AG10803 (cell line): ENCODE results near the gene C4BPA.
A peak's percentile ranks its signal among the peaks of the same experiment; 100 is the strongest.

Experiments
- DNase-seq: peaks from one replicate; pipeline ENCODE4 v3.0.0; 2010; ENCODE audit warnings: low read depth
- H3K4me3 ChIP-seq: 2 replicates; pipeline ENCODE4 v1.5.1; 2011; ENCODE audit warnings: mild to moderate bottlenecking, low read length, control low read depth
- CTCF ChIP-seq: conservative IDR thresholded peaks from 2 replicates; pipeline ENCODE4 v1.5.1; 2011; ENCODE audit warnings: mild to moderate bottlenecking, low read length, control low read depth, inconsistent platforms

C4BPA gene

GRCh38 chr1:207173396-207173795 lies 69.4 kb downstream of the C4BPA start:
- no peak for TF ChIP-seq CTCF
- DNase-seq = no peak
- H3K4me3 ChIP-seq = no peak overlapping the region

- no peak overlapping the region for H3K4me3 ChIP-seq
- DNase-seq = no peak
- no peak for TF ChIP-seq CTCF
Measured at GRCh38 chr1:207174913-207175312, 70.9 kb downstream of the C4BPA start.

DNA sequence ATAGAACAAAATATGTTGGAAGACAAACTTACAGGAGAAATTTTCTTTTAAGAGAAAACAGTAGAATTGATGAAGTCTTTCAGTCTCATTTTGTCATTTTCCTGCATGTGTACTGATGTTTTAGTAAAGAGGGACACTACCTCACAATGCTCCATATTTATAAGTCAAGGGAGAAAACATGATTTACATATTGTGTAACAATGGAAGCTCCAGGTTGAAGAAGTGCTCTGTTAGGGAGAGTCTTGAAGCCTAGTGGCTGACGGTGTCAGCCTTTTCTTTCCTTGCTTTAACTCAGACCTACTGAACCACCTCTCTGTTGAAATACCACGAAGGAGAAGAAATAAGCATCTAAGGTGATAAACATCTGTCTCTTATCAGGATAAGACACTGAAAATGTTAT lies 75.0 kb downstream of the C4BPA start:
- no peak for TF ChIP-seq CTCF
- no peak for DNase-seq
- no peak overlapping the region for H3K4me3 ChIP-seq

- peak; percentile 5 for DNase-seq
Measured at GRCh38 chr1:207181847-207182246, 77.8 kb downstream of the C4BPA start.

GRCh38 chr1:207186503-207186902 lies 82.5 kb downstream of the C4BPA start:
- no peak overlapping the region for H3K4me3 ChIP-seq
- no peak for TF ChIP-seq CTCF
- peak; percentile 4 for DNase-seq

More at GRCh38 chr1:207181847-207182246, 77.8 kb downstream of the C4BPA start:
- H3K4me3 ChIP-seq = no peak overlapping the region
- peak; percentile 17; the same call in 1 of the 2 replicates for TF ChIP-seq CTCF

GRCh38 chr1:207188901-207189300 lies 84.9 kb downstream of the C4BPA start:
- no peak for DNase-seq
- no peak overlapping the region for H3K4me3 ChIP-seq
- no peak for TF ChIP-seq CTCF

- TF ChIP-seq CTCF = no peak
- no peak for DNase-seq
- H3K4me3 ChIP-seq = no peak overlapping the region
Measured at GRCh38 chr1:207191061-207191460, 87.0 kb downstream of the C4BPA start.
